Occipital lobe (tissue), 2 donors: Measurements from ENCODE around the gene MAGEB17. TPM values are rescaled to one million over a fixed set of nuclear protein-coding genes. Genes with fewer than 3 reads are reported as not detected.
"Not testable (repeated sequence)": the region's sequence is repeated elsewhere in the genome, so short reads cannot be mapped to it uniquely, and the experiment has no call there.

ENCODE experiments used
- DNase-seq: peaks from one replicate; lab custom pipeline; 2025; lab: John Stamatoyannopoulos, UW
- total RNA-seq: library from RNA; depleted of rRNA; stranded (reverse); fragments of >200 nt; gene quantifications from one replicate; pipeline ENCODE4 v1.2.3, GENCODE V29; 2014

MAGEB17 gene
- total RNA-seq: 0.16 TPM

GRCh38 chrX:16167181-16167580, at the start of gene MAGEB17:
Gene MAGEB17, plus strand, starts transcription at chrX:16167481. Its CDS starts 2,902 bp downstream, at chrX:16170383.
- DNase-seq: no peak

- no peak for DNase-seq
These were observed 47.7 kb upstream of the MAGEB17 start for GRCh38 chrX:16119353-16120220.

- no peak for DNase-seq
These were observed 46.9 kb upstream of the MAGEB17 start for GRCh38 chrX:16120431-16120830.

GRCh38 chrX:16123222-16123786, 44.0 kb upstream of the MAGEB17 start, which contains the start of gene GRPR:
Gene GRPR, plus strand, starts transcription at chrX:16123565. Its CDS starts 389 bp downstream, at chrX:16123954.
- peak; percentile 47 for DNase-seq

GRCh38 chrX:16124201-16124600, 43.1 kb upstream of the MAGEB17 start:
- no peak for DNase-seq

GRCh38 chrX:16125520-16126149, 41.6 kb upstream of the MAGEB17 start:
- no peak for DNase-seq

- no peak for DNase-seq
These were observed 36.6 kb upstream of the MAGEB17 start for GRCh38 chrX:16130707-16131106.

- DNase-seq: no peak
These were observed 32.3 kb upstream of the MAGEB17 start for GRCh38 chrX:16134936-16135335.

GRCh38 chrX:16136080-16136479, 31.2 kb upstream of the MAGEB17 start:
- no peak for DNase-seq

GRCh38 chrX:16137416-16138107, 29.7 kb upstream of the MAGEB17 start:
- DNase-seq: no peak

GRCh38 chrX:16138108-16138427, 29.2 kb upstream of the MAGEB17 start:
- no peak for DNase-seq

GRCh38 chrX:16140448-16140847, 26.8 kb upstream of the MAGEB17 start:
- no peak for DNase-seq

GRCh38 chrX:16140983-16141382, 26.3 kb upstream of the MAGEB17 start:
- DNase-seq: no peak

- DNase-seq: no peak
These were observed 25.6 kb upstream of the MAGEB17 start for GRCh38 chrX:16141422-16142245.

- no peak for DNase-seq
These were observed 25.1 kb upstream of the MAGEB17 start for GRCh38 chrX:16142246-16142558.

GRCh38 chrX:16143968-16144367, 23.3 kb upstream of the MAGEB17 start:
- DNase-seq: no peak

GRCh38 chrX:16144420-16144819, 22.9 kb upstream of the MAGEB17 start:
- no peak for DNase-seq

GRCh38 chrX:16145093-16145492, 22.2 kb upstream of the MAGEB17 start:
- not testable (repeated sequence) for DNase-seq

- no peak for DNase-seq
These were observed 21.6 kb upstream of the MAGEB17 start for GRCh38 chrX:16145656-16146055.

- DNase-seq: no peak
These were observed 18.4 kb upstream of the MAGEB17 start for GRCh38 chrX:16148896-16149295.

GRCh38 chrX:16155581-16156096, 11.6 kb upstream of the MAGEB17 start:
- DNase-seq: no peak
